ENCODE measurements around the gene DGUOK.

- no peak for TF ChIP-seq EZH2 (IDR thresholded peaks at IDR 0.05; ENCODE audit: low read length)
- TF ChIP-seq CTCF (optimal IDR thresholded peaks at IDR 0.05 in 1 of 3, IDR thresholded peaks at IDR 0.05 in 1 of 3, conservative IDR thresholded peaks at IDR 0.05 in 1 of 3; ENCODE audit: extremely low read depth in 1 of 3, insufficient read depth in 2 of 3, low read length in 3 of 3), result no peak
Observed at GRCh38 chr2:73956218-73956865, 29.7 kb downstream of the DGUOK start.
